Endothelial cell of umbilical vein (primary cell): Measurements from ENCODE around the gene FUT8. TPM values are rescaled to one million over a fixed set of nuclear protein-coding genes. Genes with fewer than 3 reads are reported as not detected.

Source experiments
- BruUV-seq: library from RNA; stranded (reverse); fragments of 400-500 nt; replicated peaks from 2 replicates; lab custom pipeline; 2021; lab: Mats Ljungman, UMichigan
- CTCF ChIA-PET: fragments of 300-600, 350-600 bp; sonication (Branson Sonifier 250); formaldehyde crosslinking; loops from one replicate; lab custom pipeline; 2021; ENCODE audit warnings: antibody characterized with exemption, inconsistent platforms; lab: Charles Lee
- POLR2A ChIA-PET: fragments of 300-600, 350-600 bp; sonication (Branson Sonifier 250); formaldehyde crosslinking; loops from one replicate; lab custom pipeline; 2021; ENCODE audit warnings: antibody characterized with exemption, inconsistent platforms; lab: Charles Lee
- DNase-seq: peaks from one replicate; pipeline ENCODE4 v3.0.0-alpha.2; 2011; ENCODE audit warnings: low read depth, low spot score
- FAIRE-seq: peaks from 2 replicates; lab custom pipeline; 2011; peaks lifted over from hg19 to GRCh38; lab: Jason Lieb, UNC
- H2AFZ ChIP-seq: 2 replicates; pipeline ENCODE4 v1.6.0; 2012; ENCODE audit warnings: low read depth, low read length, control low read depth, inconsistent platforms
- H3K27ac ChIP-seq: 2 replicates; pipeline ENCODE4 v1.5.1; 2011; ENCODE audit warnings: low read depth, mild to moderate bottlenecking, control low read depth, low read length, moderate library complexity; ENCODE audit not compliant: insufficient read depth
- H3K27me3 ChIP-seq, 2 experiments: 2 replicates each; pipeline versions ENCODE4 v1.6.0 to v1.6.1; 2011; ENCODE audit warnings: low read length in 2 of 2, mixed read lengths in 1 of 2; ENCODE audit not compliant: control insufficient read depth in 2 of 2, insufficient read depth in 2 of 2
- H3K36me3 ChIP-seq, 2 experiments: 2 replicates in 1 of 2; 3 replicates in 1 of 2; pipeline ENCODE4 v1.5.1; 2011; ENCODE audit warnings: low read length in 2 of 2, mild to moderate bottlenecking in 1 of 2, moderate library complexity in 1 of 2; ENCODE audit not compliant: control insufficient read depth in 2 of 2, insufficient read depth in 2 of 2; ENCODE audit errors: extremely low read depth in 1 of 2
- H3K4me1 ChIP-seq: 3 replicates; pipeline ENCODE4 v1.5.1; 2011; ENCODE audit warnings: mild to moderate bottlenecking, low read length; ENCODE audit not compliant: control insufficient read depth, insufficient read depth; ENCODE audit errors: extremely low read depth
- H3K4me2 ChIP-seq: 2 replicates; pipeline ENCODE4 v1.6.1; 2011; ENCODE audit warnings: low read length, control low read depth, mixed read lengths; ENCODE audit not compliant: insufficient read depth
- H3K4me3 ChIP-seq, 3 experiments: fragments of 200-600 bp in 1 of 3; sonication (generic), shearing (Covaris generic) in 1 of 3; replicated peaks in 1 of 3; 2 replicates each; pipeline ENCODE4 v1.5.1; 2011 to 2016; ENCODE audit warnings: control low read depth in 3 of 3, low read length in 3 of 3, mild to moderate bottlenecking in 2 of 3, inconsistent platforms in 1 of 3, low read depth in 1 of 3, moderate library complexity in 1 of 3; ENCODE audit not compliant: insufficient read depth in 1 of 3
- H3K79me2 ChIP-seq: 2 replicates; pipeline ENCODE4 v1.6.0; 2012; ENCODE audit warnings: low read length, inconsistent platforms; ENCODE audit not compliant: control insufficient read depth, insufficient read depth
- H3K9ac ChIP-seq: replicated peaks from 2 replicates; pipeline ENCODE3; 2011; ENCODE audit warnings: low read length, control low read depth; ENCODE audit not compliant: insufficient read depth; ENCODE audit errors: extremely low read depth
- H3K9me1 ChIP-seq: replicated peaks from 3 replicates; pipeline ENCODE4 v1.6.0; 2011; ENCODE audit warnings: mild to moderate bottlenecking, low read length; ENCODE audit not compliant: control insufficient read depth, insufficient read depth; ENCODE audit errors: extremely low read depth
- H3K9me3 ChIP-seq: replicated peaks from 2 replicates; pipeline ENCODE4 v1.5.1; 2012; ENCODE audit warnings: low read length, inconsistent platforms; ENCODE audit not compliant: control insufficient read depth, insufficient read depth
- H4K20me1 ChIP-seq: replicated peaks from 2 replicates; pipeline ENCODE3; 2011; ENCODE audit warnings: mild to moderate bottlenecking, low read length; ENCODE audit not compliant: control insufficient read depth, insufficient read depth; ENCODE audit errors: extremely low read depth
- EZH2 ChIP-seq: IDR thresholded peaks from 2 replicates; pipeline ENCODE4 v1.6.1; 2012; ENCODE audit warnings: borderline replicate concordance, low read depth, mild to moderate bottlenecking, moderate library complexity, low read length, inconsistent platforms; ENCODE audit not compliant: severe bottlenecking
- FOS ChIP-seq: IDR thresholded peaks from 2 replicates; pipeline ENCODE4 v1.6.1; 2011; ENCODE audit warnings: mild to moderate bottlenecking, low read length, moderate library complexity, borderline replicate concordance; ENCODE audit not compliant: insufficient read depth
- GATA2 ChIP-seq: IDR thresholded peaks from 2 replicates; pipeline ENCODE4 v1.7.0; 2011; ENCODE audit warnings: low read depth, mild to moderate bottlenecking, moderate library complexity, mixed read lengths, low read length; ENCODE audit not compliant: insufficient read length, insufficient read depth
- JUN ChIP-seq: IDR thresholded peaks from 2 replicates; pipeline ENCODE4 v1.6.1; 2011; ENCODE audit warnings: borderline replicate concordance, low read depth; ENCODE audit not compliant: insufficient read length, insufficient read depth
- MAX ChIP-seq: IDR thresholded peaks from 2 replicates; pipeline ENCODE4 v1.6.1; 2011; ENCODE audit not compliant: insufficient read depth, insufficient read length
- MYC ChIP-seq: IDR thresholded peaks from one replicate; pipeline ENCODE4 v1.6.1; 2011; ENCODE audit warnings: mild to moderate bottlenecking, low read depth, low read length
- POLR2A ChIP-seq: IDR thresholded peaks from 2 replicates; pipeline ENCODE4 v1.6.1; 2012; ENCODE audit warnings: low read depth, mild to moderate bottlenecking, control low read depth, low read length
- POLR2AphosphoS5 ChIP-seq: IDR thresholded peaks from 2 replicates; pipeline ENCODE4 v1.6.1; 2012; ENCODE audit warnings: low read depth, mild to moderate bottlenecking, control low read depth, low read length, moderate library complexity; ENCODE audit not compliant: insufficient read depth
- dilution Hi-C: fragments of 300-500 bp; cut with MboI; formaldehyde crosslinking; loops from one replicate; pipeline ENCODE4 v1.15.0; 2019; ENCODE audit warnings: low sequenced_read_pairs; ENCODE audit not compliant: extremely low pct_ligation_motif_present
- intact Hi-C: fragments of 100-400 bp; cut with micrococcal nuclease; formaldehyde crosslinking; loops from one replicate; pipeline ENCODE4 v1.10.0; 2022
- polyA plus RNA-seq, 4 experiments: library from polyadenylated mRNA; depleted of rRNA in 3 of 4; stranded (reverse) in 3 of 4; unstranded in 1 of 4; fragments of >200 nt; gene quantifications; 2 replicates each; pipeline versions ENCODE4 v1.2.1 to v1.2.3, GENCODE V29; 2011 to 2012; ENCODE audit warnings: missing spikeins in 1 of 4
- total RNA-seq: library from RNA; stranded (reverse); gene quantifications from 2 replicates; pipeline ENCODE4 v1.2.3, GENCODE V29; 2021
- TF ChIP-seq, protein P1 (sequence below), 2 donors: IDR thresholded peaks; 1 replicate in 1 of 2; 2 replicates in 1 of 2; pipeline ENCODE4 v1.5.1; 2011; ENCODE audit warnings: low read length in 2 of 2, mild to moderate bottlenecking in 2 of 2, moderate library complexity in 2 of 2, control low read depth in 1 of 2, inconsistent platforms in 1 of 2, low read depth in 1 of 2; ENCODE audit not compliant: insufficient read depth in 1 of 2; ENCODE audit errors: extremely low read depth in 1 of 2

Gene FUT8
- total and polyA plus RNA-seq, 2 donors (not counting 3 experiments of a cell fraction or from before 2014, with no cell fraction given), result 16.7 to 38.8 TPM

DNA sequence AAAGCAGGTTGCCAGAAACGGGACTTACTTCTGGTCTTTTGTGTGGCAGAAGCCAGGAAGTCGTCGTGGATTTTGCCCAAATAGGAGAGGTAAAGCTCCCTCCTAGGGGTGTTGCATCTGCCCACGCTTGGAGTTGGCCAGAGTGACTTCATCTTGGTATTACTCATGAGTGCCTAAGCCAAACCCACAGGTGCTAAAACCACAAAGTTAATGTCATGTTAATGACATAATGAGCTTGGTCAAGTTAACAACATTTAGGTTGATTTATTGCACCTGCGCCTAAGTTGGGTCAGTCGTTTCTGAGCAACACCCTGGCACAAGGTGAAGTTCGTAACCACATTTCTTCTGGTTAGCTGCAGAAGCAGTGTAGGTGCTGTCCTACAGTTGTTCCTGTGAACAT is 225.2 kb downstream of the FUT8 start:
- TF ChIP-seq MYC, result no peak
- TF ChIP-seq, protein P1, sequence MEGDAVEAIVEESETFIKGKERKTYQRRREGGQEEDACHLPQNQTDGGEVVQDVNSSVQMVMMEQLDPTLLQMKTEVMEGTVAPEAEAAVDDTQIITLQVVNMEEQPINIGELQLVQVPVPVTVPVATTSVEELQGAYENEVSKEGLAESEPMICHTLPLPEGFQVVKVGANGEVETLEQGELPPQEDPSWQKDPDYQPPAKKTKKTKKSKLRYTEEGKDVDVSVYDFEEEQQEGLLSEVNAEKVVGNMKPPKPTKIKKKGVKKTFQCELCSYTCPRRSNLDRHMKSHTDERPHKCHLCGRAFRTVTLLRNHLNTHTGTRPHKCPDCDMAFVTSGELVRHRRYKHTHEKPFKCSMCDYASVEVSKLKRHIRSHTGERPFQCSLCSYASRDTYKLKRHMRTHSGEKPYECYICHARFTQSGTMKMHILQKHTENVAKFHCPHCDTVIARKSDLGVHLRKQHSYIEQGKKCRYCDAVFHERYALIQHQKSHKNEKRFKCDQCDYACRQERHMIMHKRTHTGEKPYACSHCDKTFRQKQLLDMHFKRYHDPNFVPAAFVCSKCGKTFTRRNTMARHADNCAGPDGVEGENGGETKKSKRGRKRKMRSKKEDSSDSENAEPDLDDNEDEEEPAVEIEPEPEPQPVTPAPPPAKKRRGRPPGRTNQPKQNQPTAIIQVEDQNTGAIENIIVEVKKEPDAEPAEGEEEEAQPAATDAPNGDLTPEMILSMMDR (IDR thresholded peaks at IDR 0.05; ENCODE audit: extremely low read depth in 1 of 2, insufficient read depth in 1 of 2, low read depth in 1 of 2, low read length in 2 of 2), result no peak
- no peak for TF ChIP-seq FOS
- TF ChIP-seq GATA2, result no peak
- TF ChIP-seq POLR2A, result no peak
- TF ChIP-seq POLR2AphosphoS5, result no peak
- TF ChIP-seq MAX, result no peak
- TF ChIP-seq JUN, result no peak
- no peak for TF ChIP-seq EZH2
- no peaks in the 10 kb centered on the region for H4K20me1 ChIP-seq
- intact Hi-C loops, result no loop called here
- DNase-seq, result no peak
- ChIA-PET POLR2A (no interaction called here), CTCF (interaction anchor here (1.3 to 2.1 kb wide), 2 partner anchors 10 to 223 kb away, joined by 3 to 5 read pairs; no protein-coding TSS in a partner anchor)
- no peak overlapping the region for H3K9ac ChIP-seq
- no peaks in the 10 kb centered on the region for H3K27me3 ChIP-seq
- no peaks in the 10 kb centered on the region for H3K9me1 ChIP-seq
- H3K4me1 ChIP-seq, result peaks cover 11% of the 10 kb centered on the region
- no peak overlapping the region for H3K27ac ChIP-seq
- dilution Hi-C loops, result no loop called here
- FAIRE-seq, result no peak
- H3K79me2 ChIP-seq, result no peaks in the 10 kb centered on the region
- no peak overlapping the region for H3K4me3 ChIP-seq
- H3K4me2 ChIP-seq, result no peak overlapping the region
- H2AFZ ChIP-seq, result no peak overlapping the region
- H3K36me3 ChIP-seq, result no peaks in the 10 kb centered on the region
- no peaks in the 10 kb centered on the region for H3K9me3 ChIP-seq
- no TSS peak for BruUV-seq
